Left ventricle myocardium inferior (tissue), 1 donor: ENCODE data around the gene SDHAF1. TPM values are rescaled to one million over a fixed set of nuclear protein-coding genes. Genes with fewer than 3 reads are reported as not detected.

Source experiments
- DNase-seq: peaks from one replicate; pipeline ENCODE4 v3.0.0-alpha.2; 2020
- H3K27ac ChIP-seq: fragments of 200-600 bp; replicated peaks from 2 replicates; pipeline ENCODE4 v1.8.0; 2021
- H3K27me3 ChIP-seq: fragments of 200-600 bp; 2 replicates; pipeline ENCODE4 v1.8.0; 2021; ENCODE audit warnings: low read depth
- H3K36me3 ChIP-seq: fragments of 200-600 bp; 2 replicates; pipeline ENCODE4 v1.8.0; 2021
- H3K4me1 ChIP-seq: fragments of 200-600 bp; 2 replicates; pipeline ENCODE4 v1.8.0; 2021
- H3K4me3 ChIP-seq: fragments of 200-600 bp; 2 replicates; pipeline ENCODE4 v1.8.0; 2021; ENCODE audit warnings: mild to moderate bottlenecking, moderate library complexity
- H3K9me3 ChIP-seq: fragments of 200-600 bp; replicated peaks from 2 replicates; pipeline ENCODE4 v1.8.0; 2021
- CTCF ChIP-seq: fragments of 200-600 bp; IDR thresholded peaks from 2 replicates; pipeline ENCODE4 v1.8.0; 2021; ENCODE audit warnings: antibody characterized with exemption, mild to moderate bottlenecking, borderline replicate concordance
- intact Hi-C: fragments of 100-400 bp; cut with micrococcal nuclease; formaldehyde crosslinking; loops from one replicate; pipeline ENCODE4 v1.11.0; 2022
- total RNA-seq: library from RNA; stranded (reverse); fragmentation: NEBNext Ultra II Directional; extraction: Animal tissue kit (Norgen Biotek cat#: 25700); gene quantifications from one replicate; pipeline ENCODE4 v1.2.1, GENCODE V29; 2021
- donor health status: DM: no; HTN: yes; CAD: no; lungs with severe emphysema.

Gene SDHAF1
- total RNA-seq, 1 donor from 2014 or later = 10.3 TPM

GRCh38 chr19:35988824-35989223 is 6.2 kb upstream of the SDHAF1 start:
- Histone ChIP-seq H3K4me1 (peaks cover 13% of the 10 kb centered on the region), H3K27ac (no peak overlapping the region), H3K36me3 (no peaks in the 10 kb centered on the region), H3K4me3 (no peak overlapping the region), H3K27me3 (peaks cover 56% of the 10 kb centered on the region), H3K9me3 (no peaks in the 10 kb centered on the region)
- intact Hi-C loops = no loop called here
- no peak for TF ChIP-seq CTCF
- no peak for DNase-seq

GRCh38 chr19:35990156-35990555 is 4.8 kb upstream of the SDHAF1 start:
- peaks cover 24% of the 10 kb centered on the region for H3K4me1 ChIP-seq
- intact Hi-C loops = no loop called here
- no peak for TF ChIP-seq CTCF
- H3K4me3 ChIP-seq = no peak overlapping the region
- no peak for DNase-seq
- no peaks in the 10 kb centered on the region for H3K9me3 ChIP-seq
- H3K36me3 ChIP-seq = no peaks in the 10 kb centered on the region
- no peak overlapping the region for H3K27ac ChIP-seq
- H3K27me3 ChIP-seq = peaks cover 43% of the 10 kb centered on the region

DNA sequence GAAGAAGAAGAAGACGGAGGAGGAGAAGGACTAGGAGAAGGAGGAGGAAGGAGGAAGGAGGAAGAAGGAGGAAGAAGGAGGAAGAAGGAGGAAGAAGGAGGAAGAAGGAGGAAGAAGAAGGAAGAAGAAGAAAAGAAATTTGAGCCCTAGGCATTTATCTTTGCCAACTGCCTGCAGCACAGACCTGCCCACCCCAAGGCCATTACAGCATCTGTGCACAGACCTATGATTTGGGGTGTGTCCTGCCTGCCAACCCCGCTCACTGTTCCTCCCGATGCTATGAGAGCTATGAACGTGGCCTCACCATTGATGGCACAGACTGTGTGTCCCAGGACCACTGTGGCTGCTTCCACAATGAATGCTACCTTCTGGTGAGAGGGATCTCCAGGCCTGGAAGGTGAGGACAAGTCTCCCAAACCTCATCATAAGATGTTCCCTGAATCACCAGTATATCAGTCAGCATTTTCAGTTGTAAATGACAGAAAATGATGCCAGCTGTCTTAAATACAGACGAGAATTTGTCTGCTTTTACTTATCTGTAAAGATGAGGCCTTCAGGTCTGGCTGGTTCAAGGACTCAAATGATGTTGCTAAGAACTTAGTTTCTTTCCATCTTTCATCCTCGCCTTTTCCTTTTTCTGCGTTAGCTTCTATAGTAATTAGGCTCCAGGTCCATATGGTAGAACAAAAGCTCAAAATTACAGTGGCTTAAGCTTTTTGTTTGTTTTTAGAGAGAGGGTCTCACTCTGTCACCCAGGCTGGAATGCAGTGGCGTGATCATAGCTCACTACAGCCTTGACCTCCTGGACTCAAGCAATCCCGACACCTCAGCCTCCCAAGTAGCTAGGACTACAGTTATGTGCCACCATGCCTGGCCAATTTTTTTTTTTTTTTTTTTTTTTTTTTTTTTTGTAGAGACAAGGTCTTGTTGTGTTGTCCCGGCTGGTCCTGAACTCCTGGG is 3.9 kb upstream of the SDHAF1 start:
- H3K9me3 ChIP-seq = no peaks in the 10 kb centered on the region
- intact Hi-C loops = no loop called here
- no peak overlapping the region for H3K27ac ChIP-seq
- H3K4me1 ChIP-seq = peaks cover 33% of the 10 kb centered on the region
- no peak overlapping the region for H3K4me3 ChIP-seq
- DNase-seq = no peak
- H3K27me3 ChIP-seq = peaks cover 34% of the 10 kb centered on the region
- no peaks in the 10 kb centered on the region for H3K36me3 ChIP-seq
- no peak for TF ChIP-seq CTCF

DNA sequence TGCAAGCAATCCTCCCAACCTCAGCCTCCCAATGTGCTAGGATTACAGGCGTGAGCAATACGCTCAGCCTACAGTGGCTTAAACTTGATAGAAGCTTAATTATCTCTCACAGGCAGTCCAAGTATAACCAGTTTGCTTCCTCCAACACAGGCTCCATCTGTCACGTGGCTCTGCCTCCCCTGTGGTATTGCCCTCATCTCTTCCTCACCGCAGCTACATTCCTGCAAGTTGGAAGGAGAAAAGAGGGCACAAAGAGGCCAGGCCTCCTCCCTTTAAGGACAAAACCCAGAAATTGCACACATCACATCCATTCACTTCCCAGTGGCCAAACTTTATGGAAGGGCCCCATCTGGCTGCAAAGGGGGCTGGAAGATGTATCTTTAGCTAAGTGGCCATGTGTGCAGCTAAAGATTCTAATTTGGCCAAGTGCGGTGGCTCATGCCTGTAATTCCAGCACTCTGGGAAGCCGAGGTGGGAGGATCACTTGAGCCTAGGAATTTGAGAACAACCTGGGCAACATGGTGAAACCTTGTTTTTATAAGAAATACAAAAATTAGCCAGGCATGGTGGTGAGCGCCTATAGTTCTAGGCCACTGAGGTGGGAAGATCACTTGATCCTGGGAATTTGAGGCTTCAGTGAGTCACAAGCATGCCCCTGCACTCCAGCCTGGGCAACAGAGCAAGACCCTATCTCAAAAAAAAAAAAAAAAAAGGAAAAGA is 3.1 kb upstream of the SDHAF1 start:
- DNase-seq = no peak
- no peaks in the 10 kb centered on the region for H3K9me3 ChIP-seq
- H3K27me3 ChIP-seq = peaks cover 25% of the 10 kb centered on the region
- no peak overlapping the region for H3K27ac ChIP-seq
- H3K36me3 ChIP-seq = no peaks in the 10 kb centered on the region
- TF ChIP-seq CTCF = no peak
- H3K4me1 ChIP-seq = peaks cover 37% of the 10 kb centered on the region
- intact Hi-C loops = no loop called here
- no peak overlapping the region for H3K4me3 ChIP-seq

- peaks cover 34% of the 10 kb centered on the region for H3K4me1 ChIP-seq
- H3K9me3 ChIP-seq = no peaks in the 10 kb centered on the region
- H3K27me3 ChIP-seq = peaks cover 13% of the 10 kb centered on the region
- H3K36me3 ChIP-seq = peaks cover 8% of the 10 kb centered on the region
- no peak overlapping the region for H3K27ac ChIP-seq
- H3K4me3 ChIP-seq = no peak overlapping the region
- intact Hi-C loops = no loop called here
- DNase-seq = no peak
- TF ChIP-seq CTCF = no peak
These were observed 1.9 kb upstream of the SDHAF1 start for GRCh38 chr19:35992907-35993765.
